ENCODE data around the gene PDE4D.
"Not testable (repeated sequence)": the region's sequence is repeated elsewhere in the genome, so short reads cannot be mapped to it uniquely, and the experiment has no call there.

Gene PDE4D

GRCh38 chr5:59798862-59799667 is 94.5 kb downstream of the PDE4D start:
- DNase-seq: no peak

GRCh38 chr5:59795141-59795540 is 98.4 kb downstream of the PDE4D start:
- no peak for DNase-seq

GRCh38 chr5:59792983-59793585 is 100.4 kb downstream of the PDE4D start:
- DNase-seq: no peak

- no peak for DNase-seq
Observed at GRCh38 chr5:59791617-59792016, 101.9 kb downstream of the PDE4D start.

- DNase-seq: no peak
Observed at GRCh38 chr5:59790776-59791475, 102.6 kb downstream of the PDE4D start.

GRCh38 chr5:59790376-59790775 is 103.2 kb downstream of the PDE4D start:
- DNase-seq: no peak

- no peak for DNase-seq
Observed at GRCh38 chr5:59789894-59790293, 103.6 kb downstream of the PDE4D start.

- DNase-seq: no peak
Observed at GRCh38 chr5:59789197-59789596, 104.3 kb downstream of the PDE4D start.

GRCh38 chr5:59786334-59786805 is 107.2 kb downstream of the PDE4D start:
- no peak for DNase-seq

GRCh38 chr5:59785676-59786333 is 107.7 kb downstream of the PDE4D start:
- no peak for DNase-seq

GRCh38 chr5:59784708-59785107 is 108.8 kb downstream of the PDE4D start:
- not testable (repeated sequence) for DNase-seq

GRCh38 chr5:59783264-59783663 is 110.3 kb downstream of the PDE4D start:
- no peak for DNase-seq

- no peak for DNase-seq
Observed at GRCh38 chr5:59782856-59783255, 110.7 kb downstream of the PDE4D start.

- DNase-seq: no peak
Observed at GRCh38 chr5:59779453-59779852, 114.1 kb downstream of the PDE4D start.

- no peak for DNase-seq
Observed at GRCh38 chr5:59777028-59777427, 116.5 kb downstream of the PDE4D start.

- no peak for DNase-seq
Observed at GRCh38 chr5:59773294-59773693, 120.2 kb downstream of the PDE4D start.

- DNase-seq: no peak
Observed at GRCh38 chr5:59772757-59773156, 120.8 kb downstream of the PDE4D start.

GRCh38 chr5:59772206-59772605 is 121.3 kb downstream of the PDE4D start:
- DNase-seq: no peak

GRCh38 chr5:59770953-59771352 is 122.6 kb downstream of the PDE4D start:
- no peak for DNase-seq

- DNase-seq: no peak
Observed at GRCh38 chr5:59769832-59770231, 123.7 kb downstream of the PDE4D start.

- no peak for DNase-seq
Observed at GRCh38 chr5:59769041-59769360, 124.5 kb downstream of the PDE4D start.

- peak; percentile 42 for DNase-seq
Observed at GRCh38 chr5:59768152-59769040, 125.1 kb downstream of the PDE4D start.

Measured in activated CD4-positive, alpha-beta T cell treated with anti-CD3 and anti-CD28 coated beads for 48 hours (primary cell).